GDM1 (cell line): Measurements from ENCODE around the gene AK8.
"Not testable (repeated sequence)": the region's sequence is repeated elsewhere in the genome, so short reads cannot be mapped to it uniquely, and the experiment has no call there.

Experiments
- DNase-seq: peaks from one replicate; lab custom pipeline; 2025; lab: John Stamatoyannopoulos, UW

AK8 gene

DNA sequence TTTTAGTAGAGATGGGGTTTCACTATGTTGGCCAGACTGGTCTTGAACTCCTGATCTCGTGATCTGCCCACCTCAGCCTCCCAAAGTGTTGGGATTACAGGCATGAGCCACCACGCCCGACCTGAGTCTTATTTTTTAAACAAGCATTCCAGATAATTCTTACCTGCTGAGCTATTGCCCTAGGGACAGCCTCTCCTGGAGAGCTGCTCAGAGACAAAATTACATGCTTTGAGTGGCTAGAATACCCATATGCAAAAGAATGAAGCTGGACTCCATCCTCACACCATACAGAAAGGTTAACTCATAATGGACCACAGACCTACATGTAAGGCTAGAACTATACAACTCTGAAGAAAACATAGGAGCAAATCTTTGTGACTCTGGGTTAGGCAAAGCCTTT is 166.2 kb downstream of the AK8 start:
- DNase-seq, result no peak

DNA sequence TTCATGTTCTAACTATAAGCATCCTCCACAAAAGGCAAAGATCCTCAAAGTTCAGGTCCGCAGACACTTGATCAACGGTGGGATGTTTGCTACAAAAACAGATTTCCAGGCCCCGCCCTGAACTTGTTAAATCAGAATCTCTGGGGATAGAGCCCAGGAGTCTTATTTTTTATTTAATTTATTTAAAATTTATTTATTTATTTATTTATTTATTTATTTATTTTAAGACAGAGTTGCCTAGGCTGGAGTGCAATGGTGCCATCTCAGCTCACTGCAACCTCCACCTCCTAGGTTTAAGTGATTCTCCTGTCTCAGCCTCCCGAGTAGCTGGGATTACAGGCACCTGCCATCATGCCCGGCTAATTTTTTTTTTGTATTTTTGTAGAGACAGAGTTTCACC is 166.9 kb downstream of the AK8 start:
- not testable (repeated sequence) for DNase-seq

DNA sequence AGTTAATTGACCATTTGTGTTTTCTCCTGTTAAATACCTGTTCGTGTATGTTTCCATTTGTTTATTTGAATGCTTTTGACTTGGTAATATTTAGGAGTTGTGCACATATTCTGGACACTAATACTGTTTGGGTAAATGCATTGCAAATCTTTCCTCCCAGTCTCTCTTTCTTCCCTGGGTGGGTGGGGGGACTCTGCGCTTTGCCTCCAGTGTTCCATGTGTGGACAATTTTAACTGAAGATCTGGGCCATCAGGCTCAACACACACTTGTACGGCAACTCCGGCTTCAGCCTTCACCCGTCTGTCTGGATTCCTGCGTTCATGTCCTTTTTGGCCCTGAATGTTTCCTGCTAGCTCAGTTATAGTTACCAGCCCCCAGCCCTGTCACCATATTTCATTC is 167.8 kb downstream of the AK8 start:
- no peak for DNase-seq

DNA sequence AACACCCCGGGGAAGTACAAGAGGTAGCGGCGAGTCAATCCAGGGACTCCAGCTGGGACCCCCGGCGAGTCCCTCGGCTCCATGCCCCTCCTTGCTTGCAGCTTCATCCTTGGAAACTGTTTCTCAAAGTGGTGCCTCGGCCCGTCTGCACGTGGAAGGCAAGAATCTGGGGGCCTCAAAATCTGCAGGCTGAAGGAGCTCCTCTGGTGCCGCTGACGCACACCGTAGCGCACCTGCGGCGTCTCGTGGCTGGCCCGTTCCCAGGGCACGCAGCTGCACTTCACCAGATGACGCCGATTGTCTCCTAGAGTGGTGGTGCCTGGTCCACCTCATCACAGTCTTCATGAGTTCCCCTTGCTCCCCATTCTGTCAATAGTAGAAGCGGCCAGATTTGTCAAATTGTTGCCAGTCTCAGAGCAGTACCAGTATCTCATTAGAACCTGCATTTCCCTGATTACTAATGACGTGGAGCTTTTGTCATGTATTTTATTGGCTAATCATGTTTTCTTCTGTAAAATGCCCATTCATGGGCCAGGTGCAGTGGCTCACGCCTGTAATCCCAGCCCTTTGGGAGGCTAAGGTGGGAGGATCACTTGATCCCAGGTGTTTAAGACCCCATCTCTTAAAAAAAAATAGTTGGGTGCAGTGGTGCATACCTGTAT is 169.2 kb downstream of the AK8 start:
- DNase-seq, result no peak

DNA sequence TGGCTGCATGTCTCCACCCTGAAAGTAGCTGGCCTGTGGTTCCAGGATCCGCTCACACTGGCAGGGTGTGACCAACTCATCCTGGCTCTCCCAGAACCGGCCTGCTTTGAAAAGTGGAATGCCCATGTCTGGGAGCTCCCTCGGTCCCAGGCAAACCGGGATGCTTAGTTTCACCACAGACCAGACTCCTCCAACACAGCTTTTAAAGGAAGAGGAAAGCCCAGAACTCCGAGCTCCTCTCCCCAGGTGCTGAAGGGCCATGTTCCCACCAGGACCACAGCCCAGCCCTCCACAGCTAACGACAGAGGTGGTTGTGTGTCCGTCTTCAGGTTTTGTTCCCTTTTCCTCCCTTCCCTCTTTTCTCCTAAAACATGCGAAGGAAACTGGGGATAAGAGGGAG is 169.8 kb downstream of the AK8 start:
- DNase-seq, result no peak

DNA sequence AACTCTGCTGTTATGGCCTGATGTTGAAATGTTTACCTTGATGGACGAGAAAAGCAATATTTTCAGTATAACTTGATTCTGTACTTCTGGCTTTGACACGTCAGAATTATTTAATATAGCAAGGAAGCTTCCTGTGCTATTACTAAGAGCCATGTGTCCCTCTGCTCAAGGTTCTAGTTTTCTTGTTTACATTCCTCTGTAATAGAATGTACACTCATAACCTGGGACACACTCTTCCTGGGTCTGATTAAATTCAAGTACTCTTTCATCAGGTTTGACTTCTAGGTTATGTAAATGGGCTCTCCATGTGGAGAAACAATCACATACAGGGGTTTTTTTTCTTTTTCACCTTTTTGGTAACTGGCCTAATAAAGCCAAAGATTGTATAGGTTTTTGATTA is 174.7 kb downstream of the AK8 start:
- no peak for DNase-seq

DNA sequence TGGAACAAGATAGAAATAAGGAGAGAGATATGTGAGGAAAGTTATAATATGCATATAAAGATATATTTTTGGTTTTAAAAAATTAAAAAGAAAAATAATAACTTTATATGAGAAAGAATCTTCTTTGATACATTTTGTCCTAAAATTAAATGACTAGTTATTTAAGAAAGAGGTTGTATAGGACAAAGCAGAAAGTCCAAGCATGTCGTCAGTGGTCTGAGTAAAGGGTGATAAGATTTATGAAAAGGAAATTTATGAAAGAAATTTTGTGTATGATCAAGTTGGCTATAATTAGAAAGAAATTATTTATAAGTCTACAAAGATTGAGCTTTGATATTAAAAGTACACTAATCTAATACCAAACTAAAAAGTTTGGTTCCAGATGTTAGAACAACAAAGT is 175.8 kb downstream of the AK8 start:
- no peak for DNase-seq

DNA sequence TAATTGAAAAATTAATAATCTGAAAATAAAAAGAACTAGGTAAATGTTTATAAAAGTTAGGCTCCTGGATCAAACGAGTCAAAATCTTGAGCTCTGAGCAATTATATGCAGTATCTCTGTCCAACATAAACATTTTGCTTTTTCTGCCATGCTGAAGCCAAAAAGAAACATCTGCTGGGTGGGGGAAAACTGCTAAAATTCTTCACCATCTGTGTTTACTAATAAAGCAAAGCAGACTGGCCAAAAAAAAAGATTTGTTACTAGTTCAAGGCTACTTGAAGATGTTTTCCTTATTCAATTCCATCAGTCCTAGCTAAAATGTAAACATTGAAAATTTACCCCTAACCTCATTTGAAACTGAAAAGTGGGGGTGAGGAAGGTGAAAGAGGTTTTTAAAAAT is 178.1 kb downstream of the AK8 start:
- no peak for DNase-seq

DNA sequence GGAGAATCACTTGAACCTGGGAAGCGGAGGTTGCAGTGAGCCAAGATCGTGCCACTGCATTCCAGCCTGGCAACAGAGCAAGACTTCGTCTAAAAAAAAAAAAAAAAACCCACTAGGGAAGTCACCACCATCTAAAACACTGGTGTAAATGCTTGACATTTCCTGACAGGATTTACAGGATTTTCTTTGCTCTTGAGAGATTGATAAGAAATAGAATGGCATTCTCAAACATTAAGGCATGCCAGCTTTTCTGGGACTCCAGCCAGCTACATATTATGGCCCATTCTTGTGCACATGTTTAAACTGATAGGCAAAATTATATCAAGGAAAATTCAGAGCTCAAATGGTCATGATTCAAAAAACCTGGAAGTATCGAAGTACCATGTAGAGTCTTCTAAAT is 179.1 kb downstream of the AK8 start:
- no peak for DNase-seq

DNA sequence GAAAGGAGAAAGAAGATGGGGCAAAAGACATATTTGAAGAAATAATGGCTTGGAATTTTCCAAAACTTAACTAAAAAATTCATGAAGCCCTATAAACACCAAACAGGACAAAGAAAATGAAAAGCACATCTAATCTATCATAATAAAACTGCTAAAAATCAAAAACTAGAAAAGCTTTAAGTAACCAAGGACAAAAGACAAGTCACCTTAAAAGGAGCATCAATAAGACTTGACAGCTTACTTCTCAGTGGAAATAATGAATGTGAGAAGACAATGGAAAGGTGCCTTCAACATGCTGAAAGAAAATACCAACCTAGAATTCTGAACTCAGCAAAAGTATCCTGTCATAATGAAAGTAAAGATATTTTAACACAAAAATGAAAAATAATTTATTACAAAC is 180.9 kb downstream of the AK8 start:
- DNase-seq, result no peak

DNA sequence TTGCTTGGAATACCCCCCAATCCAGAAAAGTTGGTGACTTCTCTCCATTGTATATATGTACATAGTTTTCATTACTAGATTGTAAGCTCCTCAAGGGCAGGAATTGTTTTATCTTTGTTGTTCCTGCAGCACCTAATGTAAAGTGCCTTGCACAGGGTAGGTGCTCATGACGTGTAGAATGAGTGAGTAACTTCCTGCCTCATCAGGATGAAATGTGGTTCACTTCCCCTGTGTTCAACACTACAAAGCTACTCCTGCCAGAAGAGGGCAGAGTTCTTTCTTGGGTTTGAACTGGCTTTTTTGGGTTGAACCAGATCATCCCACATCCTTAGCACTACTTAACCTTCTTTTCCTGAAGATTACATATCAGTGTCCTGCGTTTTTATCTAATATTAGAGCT is 183.9 kb downstream of the AK8 start:
- peak; percentile 62 for DNase-seq

DNA sequence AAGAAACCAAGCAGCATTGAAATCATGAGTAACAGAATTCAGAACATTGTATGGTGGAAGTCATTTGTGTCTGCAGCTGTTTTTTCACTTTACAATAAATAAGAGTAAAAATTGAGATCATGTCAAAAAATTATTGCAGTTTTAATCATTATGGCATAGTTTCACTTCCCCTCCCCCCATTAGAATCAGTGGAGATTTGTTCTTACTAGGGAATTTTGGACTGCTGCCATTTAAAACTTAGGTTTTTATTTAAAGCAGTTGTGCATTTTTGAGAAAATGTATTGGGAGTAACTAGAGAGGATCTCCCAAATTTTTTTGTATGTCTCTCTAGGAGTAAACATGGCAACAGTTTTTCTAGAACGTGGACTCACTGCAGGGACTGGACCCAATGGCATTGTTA is 187.4 kb downstream of the AK8 start:
- DNase-seq, result no peak

DNA sequence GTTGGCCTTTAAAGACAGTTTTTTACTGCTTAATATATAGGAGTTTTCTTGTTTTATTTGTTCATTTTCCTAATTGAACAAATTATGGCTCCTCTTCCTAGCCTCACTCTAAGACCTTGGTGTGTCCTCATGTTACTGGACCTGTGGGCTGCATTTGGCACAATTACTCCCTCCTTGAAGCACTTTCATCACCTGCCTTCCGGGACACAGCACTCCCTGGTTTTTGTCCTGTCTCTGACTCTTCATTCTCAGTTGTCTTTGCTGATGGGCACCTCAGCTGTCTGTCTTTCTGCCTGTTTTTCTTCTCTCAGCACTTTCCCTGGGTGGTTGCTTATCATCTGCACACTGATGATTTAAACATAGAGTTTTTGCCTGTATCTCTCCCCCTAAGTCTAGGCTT is 194.2 kb downstream of the AK8 start:
- DNase-seq, result no peak

DNA sequence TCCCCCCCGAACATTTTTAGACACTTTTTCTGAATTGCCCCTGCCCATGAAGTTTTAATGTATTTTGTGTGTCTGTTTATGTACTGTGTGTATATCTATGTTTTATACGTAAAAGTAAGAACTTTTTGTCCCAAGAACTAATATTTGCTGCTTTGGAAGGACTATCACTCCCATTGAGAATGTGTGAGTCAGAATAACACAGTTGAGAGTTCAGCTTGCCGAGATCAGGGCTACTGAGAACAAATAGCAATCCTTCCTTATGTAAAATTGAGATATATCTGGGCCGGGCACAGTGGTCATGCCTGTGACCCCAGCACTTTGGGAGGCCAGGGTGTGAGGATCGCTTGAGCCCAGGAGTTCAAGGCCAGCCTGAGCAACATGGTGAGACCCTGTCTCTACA is 196.5 kb downstream of the AK8 start:
- no peak for DNase-seq

DNA sequence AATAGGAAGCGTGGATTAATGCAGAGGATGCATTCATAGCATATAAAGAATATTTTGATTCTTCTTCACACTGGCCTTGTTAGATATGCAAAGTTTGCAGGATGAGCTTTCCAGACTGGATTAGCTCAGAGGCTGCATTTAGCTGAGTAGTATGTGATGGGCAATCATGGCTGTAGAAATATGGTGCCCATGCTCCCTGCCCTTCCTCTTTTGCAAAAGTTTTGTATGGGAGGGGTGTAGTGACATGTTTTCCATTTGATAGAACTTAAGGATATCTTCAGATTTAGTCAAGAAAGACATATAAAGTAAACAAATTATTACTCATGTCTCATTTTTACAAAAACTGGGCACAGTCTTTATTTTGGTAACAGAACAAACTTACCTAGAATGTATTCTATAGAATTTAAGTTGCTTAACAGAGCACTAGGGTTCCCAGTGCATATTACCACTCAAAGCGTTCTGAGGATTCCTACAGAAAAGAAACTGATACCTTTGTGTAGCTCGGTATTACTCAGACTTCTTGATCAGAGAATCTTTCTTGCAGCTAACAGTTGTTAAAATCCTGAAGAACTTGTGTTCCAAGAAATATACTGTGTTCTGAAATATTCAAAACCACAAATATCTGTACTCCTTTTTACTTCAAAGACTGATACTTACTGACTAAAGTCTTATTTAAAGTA is 198.0 kb downstream of the AK8 start:
- no peak for DNase-seq

DNA sequence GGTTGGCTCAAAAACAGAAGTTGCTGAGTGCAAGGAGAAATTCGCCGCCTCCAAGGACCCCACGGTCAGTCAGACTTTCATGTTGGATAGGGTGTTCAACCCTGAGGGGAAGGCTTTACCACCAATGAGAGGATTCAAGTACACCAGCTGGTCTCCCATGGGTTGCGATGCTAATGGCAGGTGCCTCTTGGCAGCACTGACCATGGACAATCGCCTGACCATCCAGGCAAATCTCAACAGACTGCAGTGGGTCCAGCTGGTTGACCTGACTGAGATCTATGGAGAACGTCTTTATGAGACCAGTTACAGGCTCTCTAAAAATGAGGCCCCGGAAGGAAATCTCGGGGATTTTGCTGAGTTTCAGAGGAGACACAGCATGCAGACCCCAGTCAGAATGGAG is 200.1 kb downstream of the AK8 start:
- DNase-seq, result no peak
